GM21515 (cell line): ENCODE results near the gene ZNF598.
"Not testable (repeated sequence)": the region's sequence is repeated elsewhere in the genome, so short reads cannot be mapped to it uniquely, and the experiment has no call there.

ENCODE experiments used
- ATAC-seq: cut with Tn5 transposase; IDR thresholded peaks from one replicate; pipeline ENCODE4 v1.9.1; 2021; ENCODE audit not compliant: unreplicated experiment

Gene ZNF598

DNA sequence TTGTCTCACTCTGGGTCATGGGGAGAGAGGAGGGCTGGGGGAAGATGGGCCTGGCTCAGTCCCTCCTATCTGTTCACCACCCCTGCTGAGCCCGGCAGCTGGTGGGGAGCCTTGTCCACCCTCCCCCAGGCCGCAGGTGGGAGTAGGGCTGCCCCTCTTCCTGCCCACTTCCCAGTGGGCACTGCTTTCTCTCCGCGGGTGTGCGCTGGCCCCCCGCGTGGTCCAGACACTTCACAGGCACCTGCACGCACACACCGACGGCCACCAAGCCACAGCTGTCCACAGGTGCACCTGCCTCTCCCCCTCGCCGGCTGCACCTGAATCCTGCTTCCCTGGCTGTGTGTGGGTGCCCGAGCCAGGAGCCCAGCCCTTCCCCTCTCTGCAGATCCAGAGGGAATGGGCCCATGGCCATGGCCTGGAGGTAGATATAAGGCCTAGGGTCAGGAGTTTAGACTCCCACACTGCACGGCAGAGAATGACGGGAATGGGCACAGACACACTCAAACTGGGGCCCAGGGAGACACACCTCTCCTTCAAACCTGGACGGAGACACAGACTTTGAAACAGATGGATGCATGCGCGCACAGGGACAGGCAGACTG, 19.1 kb upstream of the ZNF598 start:
- ATAC-seq, result no peak

DNA sequence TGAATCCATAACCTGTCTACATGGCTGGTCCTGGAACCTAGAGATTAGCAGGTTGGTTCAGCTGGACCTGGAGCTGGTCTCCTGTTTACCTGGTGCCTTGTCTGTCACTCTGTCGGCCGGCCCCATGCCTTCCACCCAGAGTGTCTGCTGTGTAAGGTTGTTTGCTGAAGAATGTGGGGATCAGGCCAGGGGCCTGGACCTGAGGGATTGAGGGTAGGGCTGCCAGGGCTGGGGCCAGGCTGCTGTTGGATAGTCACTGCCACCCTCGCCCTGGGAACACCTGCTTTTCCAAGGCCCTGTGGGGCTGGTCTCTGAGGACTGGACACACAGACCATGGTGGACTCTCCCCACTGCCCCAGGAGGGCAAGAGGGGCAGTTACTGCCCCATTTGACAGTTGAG, 18.5 kb upstream of the ZNF598 start:
- ATAC-seq, result no peak

DNA sequence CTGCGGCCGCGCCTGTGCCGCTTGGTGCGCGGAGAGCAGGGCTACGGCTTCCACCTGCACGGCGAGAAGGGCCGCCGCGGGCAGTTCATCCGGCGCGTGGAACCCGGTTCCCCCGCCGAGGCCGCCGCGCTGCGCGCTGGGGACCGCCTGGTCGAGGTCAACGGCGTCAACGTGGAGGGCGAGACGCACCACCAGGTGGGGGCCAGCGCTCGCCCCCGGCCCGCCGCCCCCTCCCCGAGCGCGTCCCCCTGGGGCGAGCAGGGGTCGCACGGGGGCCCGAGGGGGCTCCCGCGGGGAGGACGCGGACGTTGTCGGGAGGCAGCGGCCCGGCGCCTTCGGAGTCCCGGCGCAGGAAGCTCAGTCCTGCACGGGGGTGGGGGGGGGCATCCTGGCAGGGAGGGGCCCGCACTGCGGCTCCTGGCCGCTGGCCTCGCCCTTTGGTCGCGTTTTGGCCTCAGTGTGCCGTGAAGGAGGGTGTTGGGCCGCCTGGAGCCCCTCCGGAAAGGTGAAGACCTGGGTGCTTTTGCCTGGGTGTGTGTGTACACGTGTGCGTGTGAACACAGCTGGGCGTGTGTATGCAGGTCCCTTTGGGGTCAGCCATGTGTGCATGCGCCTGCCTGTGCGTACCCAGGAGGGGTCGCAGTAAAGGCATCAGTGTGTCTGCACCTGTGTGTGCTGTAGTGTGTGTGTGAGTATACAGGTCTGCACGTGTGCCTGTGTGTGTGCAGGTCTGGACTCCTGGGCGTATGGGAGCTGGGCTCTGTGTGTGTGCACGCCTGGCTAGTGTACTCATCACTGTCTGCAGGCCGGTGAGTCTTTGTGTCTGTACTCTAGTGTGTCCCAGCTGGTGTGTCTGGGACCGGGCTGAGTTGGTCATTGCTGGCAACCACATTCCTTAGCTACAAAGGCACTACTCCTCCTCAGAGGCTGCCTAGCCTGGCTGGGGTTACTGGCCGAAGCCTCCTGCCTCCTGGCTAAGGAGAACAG, 17.7 kb upstream of the ZNF598 start:
- no peak for ATAC-seq

GRCh38 chr16:2026461-2027023, 16.9 kb upstream of the ZNF598 start, which contains the start of gene NHERF2:
TSS of gene NHERF2 (plus strand) at chr16:2026902. CDS start at chr16:2027006, 104 bp downstream.
- no peak for ATAC-seq

GRCh38 chr16:2025878-2026460, 16.3 kb upstream of the ZNF598 start:
- no peak for ATAC-seq

DNA sequence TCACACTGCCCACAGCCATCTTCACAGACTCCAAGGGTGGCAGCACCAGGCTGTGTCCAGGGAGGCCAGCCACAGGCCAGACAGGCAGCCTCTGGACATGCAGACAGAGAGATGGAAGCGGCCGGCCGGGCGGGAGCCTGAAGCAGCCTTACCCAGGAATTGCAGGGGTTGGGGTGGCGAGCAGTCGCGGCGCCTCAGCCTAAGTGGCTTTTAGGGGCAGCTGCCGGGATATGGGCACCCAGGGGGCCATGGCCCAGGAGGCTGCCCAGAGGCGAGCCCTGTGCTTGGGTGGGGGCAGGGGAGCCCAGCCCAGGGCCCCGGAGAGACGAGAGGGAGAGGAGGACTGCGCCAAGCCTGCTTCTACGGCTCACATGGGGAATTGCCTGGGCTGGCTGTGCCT, 15.6 kb upstream of the ZNF598 start:
- ATAC-seq, result no peak

DNA sequence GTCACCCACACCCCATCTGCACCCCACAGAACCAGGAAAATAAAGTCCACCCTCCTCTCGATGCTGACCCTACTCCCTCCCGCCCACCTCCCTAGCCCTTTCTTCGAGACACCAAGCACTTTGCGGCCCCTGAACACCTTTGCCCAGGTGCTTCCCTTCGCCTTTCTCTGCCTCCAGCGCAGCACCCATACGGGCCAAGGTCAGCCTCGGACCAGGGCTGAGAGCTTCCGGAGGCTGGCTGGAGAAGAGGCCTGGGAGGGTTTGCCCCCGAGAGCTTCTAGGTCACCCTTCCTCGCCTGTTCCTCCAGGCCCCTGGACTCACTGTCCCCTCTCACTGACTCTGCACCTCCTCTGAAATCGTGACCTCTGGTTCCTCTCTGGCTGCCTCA, 14.4 kb upstream of the ZNF598 start:
- ATAC-seq, result no peak

DNA sequence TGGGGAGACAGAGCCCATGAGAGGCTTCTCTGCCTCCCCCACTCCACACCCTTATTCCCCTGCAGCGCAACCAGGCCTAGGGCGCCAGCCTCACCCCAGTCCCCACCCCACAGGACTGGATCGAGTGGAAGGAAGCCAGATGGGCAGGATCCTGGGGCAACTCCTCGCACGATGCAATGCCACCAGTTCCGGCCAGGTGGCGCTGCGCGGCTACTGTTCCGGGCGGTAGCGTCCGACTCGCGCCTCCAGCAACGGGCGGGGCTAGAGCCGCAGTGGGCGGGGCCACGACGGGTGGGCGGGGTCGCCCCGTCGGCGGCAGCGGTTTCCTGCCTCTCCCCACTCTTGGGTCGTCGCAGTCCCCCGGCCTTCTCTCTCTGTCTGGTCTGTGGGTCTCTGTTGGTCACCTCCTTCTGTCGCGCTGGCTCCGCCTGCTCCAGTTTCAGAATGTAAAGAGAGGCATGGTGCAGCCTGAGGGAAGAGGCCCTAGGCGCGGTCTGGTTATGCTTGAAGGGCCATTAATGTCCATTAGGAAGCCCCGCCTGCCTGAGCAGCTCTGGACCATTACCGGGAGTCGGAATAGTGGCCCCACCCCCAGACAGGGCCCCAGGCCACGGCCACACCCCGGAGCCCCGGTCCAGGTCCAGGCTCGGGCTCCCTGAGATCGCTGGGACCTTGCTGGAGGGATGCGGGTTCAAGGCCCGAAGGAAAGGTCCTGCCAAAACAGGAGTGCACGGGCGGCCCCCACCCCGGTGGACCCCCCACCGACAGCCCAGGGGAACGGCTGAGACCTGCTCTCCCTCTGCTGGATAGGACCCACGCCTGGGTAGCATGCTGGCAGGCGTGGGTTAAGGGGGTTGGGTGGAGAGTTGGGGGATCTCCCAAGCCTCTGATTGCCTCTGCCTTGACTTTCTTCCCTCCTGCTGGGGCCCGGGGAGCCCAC, 13.7 kb upstream of the ZNF598 start:
- ATAC-seq, result peak; percentile 69

DNA sequence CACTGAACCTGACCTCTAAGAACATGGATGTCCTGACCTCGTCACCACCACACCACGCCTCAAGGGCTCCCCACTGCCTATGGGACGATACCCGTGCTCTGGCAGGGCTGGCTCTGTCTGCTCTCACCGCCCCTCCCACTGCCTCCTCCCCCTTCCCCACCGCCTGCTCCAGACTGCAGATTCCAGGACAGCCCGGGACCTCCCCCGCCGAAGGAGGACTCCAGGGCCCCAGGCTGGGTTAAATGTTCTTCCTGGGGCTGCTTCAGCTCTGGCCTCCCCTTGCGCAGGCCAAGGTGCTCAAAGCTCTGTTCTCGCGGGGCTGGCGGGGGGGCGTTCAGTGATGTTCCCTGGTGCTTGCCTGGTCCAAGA, 13.1 kb upstream of the ZNF598 start:
- no peak for ATAC-seq

- ATAC-seq, result no peak
Observed at GRCh38 chr16:2019921-2020831, 10.6 kb upstream of the ZNF598 start.

- no peak for ATAC-seq
Observed at GRCh38 chr16:2019518-2019920, 9.9 kb upstream of the ZNF598 start, which contains the start of gene NPW. TSS of gene NPW (plus strand) at chr16:2019785.

DNA sequence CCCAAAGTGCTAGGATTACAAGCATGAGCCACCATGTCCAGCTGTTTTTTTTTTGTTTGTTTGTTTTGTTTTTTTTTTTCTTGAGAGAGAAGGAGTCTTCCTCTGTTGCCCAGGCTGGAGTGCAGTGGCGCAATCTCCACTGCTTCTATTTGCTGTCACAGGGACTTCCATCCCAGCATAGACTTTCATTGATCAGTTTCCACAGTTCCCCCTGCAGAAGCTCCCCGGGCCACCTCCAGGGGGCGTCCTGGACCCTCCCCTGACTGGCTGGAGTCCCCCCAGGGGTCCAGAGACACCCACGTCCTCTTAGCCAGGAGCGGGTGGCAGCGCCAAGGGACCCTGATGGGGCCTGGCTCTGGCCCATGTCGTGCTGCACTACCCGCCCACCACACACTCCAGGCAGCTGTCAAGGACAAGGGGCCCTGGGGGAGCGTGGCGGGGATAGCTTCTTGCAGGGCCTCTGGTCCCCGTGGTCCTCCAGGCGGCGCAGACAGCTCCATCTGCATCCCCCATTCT, 6.8 kb upstream of the ZNF598 start:
- no peak for ATAC-seq

DNA sequence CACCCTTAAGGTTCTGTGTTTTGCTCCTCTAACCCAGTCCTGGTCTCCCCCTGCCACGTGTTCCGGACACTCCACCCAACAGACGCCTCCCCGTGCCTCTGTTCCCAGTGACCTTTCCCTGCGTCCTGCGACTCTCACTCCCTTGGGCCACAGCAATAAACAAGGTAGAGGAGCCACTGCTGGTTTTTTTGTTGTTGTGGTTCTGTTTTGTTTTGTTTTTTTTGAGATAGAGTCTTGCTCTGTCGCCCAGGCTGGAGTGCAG, 6.3 kb upstream of the ZNF598 start:
- ATAC-seq, result no peak

- no peak for ATAC-seq
Observed at GRCh38 chr16:2015117-2015946, 5.7 kb upstream of the ZNF598 start.

DNA sequence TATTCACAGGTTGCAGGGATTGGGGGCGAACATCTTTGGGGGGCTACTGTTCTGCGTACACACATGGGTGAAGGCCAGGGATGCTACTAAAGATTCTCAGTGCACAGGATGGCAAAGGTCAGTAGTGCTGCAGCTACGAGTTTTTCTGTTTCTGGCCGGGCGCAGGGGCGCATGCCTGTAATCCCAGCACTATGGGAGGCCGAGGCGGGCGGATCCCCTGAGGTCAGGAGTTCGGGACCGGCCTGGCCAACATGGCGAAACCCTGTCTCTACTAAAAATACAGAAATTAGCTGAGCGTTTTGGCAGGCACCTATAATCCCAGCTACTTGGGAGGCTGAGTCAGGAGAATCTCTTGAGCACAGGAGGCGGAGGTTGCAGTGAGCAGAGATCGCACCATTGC, 3.9 kb upstream of the ZNF598 start:
- no peak for ATAC-seq

DNA sequence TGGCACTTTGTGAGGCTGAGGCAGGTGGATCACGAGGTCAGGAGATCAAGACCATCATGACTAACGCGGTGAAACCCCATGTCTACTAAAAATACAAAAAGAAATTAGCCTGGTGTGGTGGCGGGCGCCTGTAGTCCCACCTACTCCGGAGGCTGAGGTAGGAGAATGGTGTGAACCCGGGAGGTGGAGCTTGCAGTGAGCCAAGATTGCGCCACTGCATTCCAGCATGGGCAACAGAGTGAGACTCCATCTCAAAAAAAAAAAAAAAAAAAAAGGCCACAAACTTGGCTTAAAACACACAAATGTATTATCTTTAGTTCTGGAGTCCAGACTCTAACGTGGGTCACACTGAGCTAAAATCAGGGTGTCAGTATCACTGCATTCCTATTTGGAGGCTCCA, 2.1 kb upstream of the ZNF598 start:
- not testable (repeated sequence) for ATAC-seq

GRCh38 chr16:2009164-2009711, 383 bp downstream of the ZNF598 start:
- ATAC-seq, result peak; percentile 30

GRCh38 chr16:2008631-2009163, 924 bp downstream of the ZNF598 start:
- no peak for ATAC-seq
